Measurements from ENCODE around the gene CHST11. TPM values are rescaled to one million over a fixed set of nuclear protein-coding genes. Genes with fewer than 3 reads are reported as not detected.

The CHST11 gene
- total RNA-seq, 1 experiment from 2014 or later: 6.7 TPM

- no peak overlapping the region for H3K9ac ChIP-seq (ENCODE audit: extremely low read depth, insufficient read length, low read length)
- H3T11ph ChIP-seq (ENCODE audit: low read length): no peak overlapping the region
- no peak overlapping the region for H2BK15ac ChIP-seq (ENCODE audit: low read depth, low read length)
- WGBS (ENCODE audit: extremely low coverage, insufficient read length, low lambda C conversion rate): no CpG with 5 or more reads among the region's 1 CpG
- no peak overlapping the region for H3K27ac ChIP-seq (ENCODE audit: insufficient read length, low read depth, low read length)
- H2BK5ac ChIP-seq (ENCODE audit: insufficient read length, low read length): no peak overlapping the region
- H3K4me2 ChIP-seq (ENCODE audit: insufficient read depth, insufficient read length, low read length): no peak overlapping the region
- H2BK12ac ChIP-seq (ENCODE audit: insufficient read length, low read depth, low read length): no peak overlapping the region
- no peak overlapping the region for H4K5ac ChIP-seq (ENCODE audit: insufficient read length, low read depth, low read length)
- H3K18ac ChIP-seq (ENCODE audit: insufficient read length, low read depth, low read length): no peak overlapping the region
- H2AFZ ChIP-seq (ENCODE audit: low read length): no peak overlapping the region
- Mint-ChIP-seq H3K27me3 (ENCODE audit: low read depth) (no peaks in the 10 kb centered on the region), H3K9me3 (peaks cover 0 to 7% of the 10 kb centered on the region in 2 experiments; a peak in 2 of 5 replicates), H3K36me3 (ENCODE audit: insufficient read depth in 1 of 3, low read depth in 3 of 3) (peaks cover 0 to 2% (median 0%) of the 10 kb centered on the region in 3 experiments; a peak in 1 of 7 replicates), H3K4me3 (no peak overlapping the region), H3K27ac (no peak overlapping the region), H3K4me1 (peaks cover 18 to 27% of the 10 kb centered on the region in 2 experiments)
- no peak overlapping the region for H3K14ac ChIP-seq (ENCODE audit: insufficient read depth, low read length)
- H4K20me1 ChIP-seq (ENCODE audit: control insufficient read depth, insufficient read depth, insufficient read length): no peaks in the 10 kb centered on the region
- no peak overlapping the region for H4K8ac ChIP-seq (replicated peaks; ENCODE audit: insufficient read length, low read depth, low read length)
- no peak overlapping the region for H3K23ac ChIP-seq (ENCODE audit: insufficient read length, low read depth, low read length)
- H3K27me3 ChIP-seq (ENCODE audit: insufficient read depth, low read length): no peaks in the 10 kb centered on the region
- H2BK20ac ChIP-seq (ENCODE audit: low read depth, low read length, poor library complexity, severe bottlenecking): no peak overlapping the region
- no peak for DNase-seq
- no peak overlapping the region for H3K4ac ChIP-seq (ENCODE audit: low read depth, low read length)
- no peak overlapping the region for H3K56ac ChIP-seq (ENCODE audit: insufficient read length, low read depth, low read length)
- no peaks in the 10 kb centered on the region for H3K79me1 ChIP-seq (ENCODE audit: insufficient read depth, low read depth, low read length, poor library complexity, severe bottlenecking)
- H3K79me2 ChIP-seq (ENCODE audit: insufficient read depth, low read length): no peaks in the 10 kb centered on the region
- H3K4me1 ChIP-seq (ENCODE audit: insufficient read depth, low read length): peaks cover 10% of the 10 kb centered on the region
- no peak overlapping the region for H2BK120ac ChIP-seq (ENCODE audit: low read depth, low read length, poor library complexity, severe bottlenecking)
- H4K91ac ChIP-seq (ENCODE audit: insufficient read length, low read depth, low read length): no peak overlapping the region
- H3K23me2 ChIP-seq (ENCODE audit: insufficient read length, low read depth, low read length, poor library complexity, severe bottlenecking): no peaks in the 10 kb centered on the region
- no peak overlapping the region for H2AK5ac ChIP-seq (ENCODE audit: insufficient read length, low read length)
- TF ChIP-seq CTCF (conservative IDR thresholded peaks at IDR 0.05): no peak
- no peaks in the 10 kb centered on the region for H3K9me3 ChIP-seq (ENCODE audit: control insufficient read depth, low read depth, low read length)
These were observed 146.8 kb downstream of the CHST11 start for GRCh38 chr12:104603545-104603973.
